SK-N-MC (cell line): Measurements from ENCODE around the gene SUN2.

Experiments
- EZH2 ChIP-seq: fragments of 200-600 bp; sonication (generic); IDR thresholded peaks from one replicate; pipeline ENCODE4 v1.6.1; 2017; ENCODE audit warnings: antibody characterized with exemption
- FOXP2 ChIP-seq: optimal IDR thresholded peaks from 2 replicates; pipeline ENCODE3; 2011; ENCODE audit warnings: mild to moderate bottlenecking, moderate library complexity; ENCODE audit not compliant: insufficient read depth; ENCODE audit errors: extremely low read length, control extremely low read depth

GRCh38 chr22:38772623-38772873, 16.8 kb upstream of the SUN2 start:
- TF ChIP-seq FOXP2 (no peak), EZH2 (no peak)
